T-helper 17 cell (primary cell): Measurements from ENCODE around the gene GPR15LG. TPM values are rescaled to one million over a fixed set of nuclear protein-coding genes. Genes with fewer than 3 reads are reported as not detected.

Experiments
- ATAC-seq: fragments of 150-1000 bp; cut with Tn5 transposase; 2 replicates; pipeline ENCODE4 v1.10.0; 2021; ENCODE audit warnings: mild to moderate bottlenecking, moderate library complexity
- DNase-seq, 3 donors: peaks; one replicate each; pipeline versions ENCODE4 v3.0.0 to v3.0.0-alpha.2; 2020 to 2021
- H3K9me3 ChIP-seq: one replicate; pipeline ENCODE4 v1.7.0; 2013; ENCODE audit warnings: low read length, mild to moderate bottlenecking; ENCODE audit not compliant: control insufficient read depth, poor library complexity, severe bottlenecking
- H3K27ac Mint-ChIP-seq: one replicate; pipeline ENCODE4 v1.8.0; 2022; ENCODE audit warnings: mild to moderate bottlenecking, moderate library complexity, mixed read lengths
- H3K27me3 Mint-ChIP-seq: one replicate; pipeline ENCODE4 v1.8.0; 2022; ENCODE audit warnings: mixed read lengths
- H3K36me3 Mint-ChIP-seq: one replicate; pipeline ENCODE4 v1.8.0; 2022; ENCODE audit warnings: low read depth, mixed read lengths
- H3K4me1 Mint-ChIP-seq: one replicate; pipeline ENCODE4 v1.8.0; 2022; ENCODE audit warnings: mild to moderate bottlenecking, mixed read lengths
- H3K4me3 Mint-ChIP-seq: one replicate; pipeline ENCODE4 v1.8.0; 2022; ENCODE audit warnings: mild to moderate bottlenecking, moderate library complexity, mixed read lengths
- total RNA-seq, 4 donors: library from RNA in 2 of 4; stranded (reverse) in 2 of 4; gene quantifications; one replicate each; pipeline ENCODE4 v1.2.3 and lab custom pipeline; 2022 to 2026

The GPR15LG gene
- total RNA-seq, 2 donors from 2014 or later, result not detected

DNA sequence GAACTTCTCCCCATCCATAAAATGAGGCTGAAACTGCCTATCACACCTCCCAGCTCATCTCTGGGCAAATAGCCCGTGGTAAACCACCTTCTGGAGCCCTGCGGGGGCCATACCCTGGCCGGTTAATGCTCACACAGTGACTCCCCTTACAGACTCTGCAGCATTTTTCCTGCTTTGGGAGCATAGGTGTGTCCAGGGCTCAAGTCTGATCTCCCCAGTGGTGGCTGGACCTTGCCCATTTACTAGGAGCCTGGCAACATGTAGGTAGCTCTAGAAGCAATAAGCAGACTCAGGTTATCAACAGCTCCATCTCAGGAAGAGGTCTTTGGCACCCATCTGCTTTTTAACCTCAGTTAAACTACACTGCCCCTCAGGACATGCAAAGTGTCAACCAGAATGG, 15.2 kb downstream of the GPR15LG start:
- H3K27me3 Mint-ChIP-seq, result peaks cover 20% of the 10 kb centered on the region
- no peak overlapping the region for H3K27ac Mint-ChIP-seq
- peaks cover 13% of the 10 kb centered on the region for H3K4me1 Mint-ChIP-seq
- H3K36me3 Mint-ChIP-seq, result no peaks in the 10 kb centered on the region
- ATAC-seq (no peak), DNase-seq (no peak)
- no peaks in the 10 kb centered on the region for H3K9me3 ChIP-seq
- H3K4me3 Mint-ChIP-seq, result no peak overlapping the region

GRCh38 chr10:84190621-84191020, 17.0 kb downstream of the GPR15LG start:
- H3K27me3 Mint-ChIP-seq, result peaks cover 26% of the 10 kb centered on the region
- no peaks in the 10 kb centered on the region for H3K36me3 Mint-ChIP-seq
- no peaks in the 10 kb centered on the region for H3K9me3 ChIP-seq
- ATAC-seq (peak; percentile 8), DNase-seq (no peak)
- peaks cover 13% of the 10 kb centered on the region for H3K4me1 Mint-ChIP-seq
- H3K4me3 Mint-ChIP-seq, result no peak overlapping the region
- H3K27ac Mint-ChIP-seq, result no peak overlapping the region

DNA sequence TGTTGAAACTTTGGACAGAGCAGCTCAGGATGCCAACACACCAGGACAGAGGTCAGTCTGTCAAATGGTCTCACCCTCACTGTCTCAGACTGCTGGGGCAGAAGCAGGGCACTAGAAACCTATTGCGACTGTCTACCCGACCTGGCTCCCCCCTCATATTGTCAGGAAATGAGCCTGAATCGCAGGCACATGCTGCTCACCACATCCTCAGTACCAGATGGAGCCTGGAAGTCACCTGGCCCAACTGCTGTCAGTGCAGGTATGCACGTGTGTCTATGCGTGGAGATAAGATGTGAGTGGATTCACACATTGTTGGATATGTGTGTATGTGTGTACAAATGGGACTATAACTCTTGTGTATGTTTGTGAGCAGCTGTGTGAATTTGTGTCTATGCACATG, 17.5 kb downstream of the GPR15LG start:
- H3K4me1 Mint-ChIP-seq, result peaks cover 13% of the 10 kb centered on the region
- H3K27me3 Mint-ChIP-seq, result peaks cover 30% of the 10 kb centered on the region
- ATAC-seq, result peak; percentile 78
- no peaks in the 10 kb centered on the region for H3K9me3 ChIP-seq
- H3K4me3 Mint-ChIP-seq, result peak overlapping the region; percentile 43
- DNase-seq, result no peak
- no peaks in the 10 kb centered on the region for H3K36me3 Mint-ChIP-seq
- no peak overlapping the region for H3K27ac Mint-ChIP-seq

DNA sequence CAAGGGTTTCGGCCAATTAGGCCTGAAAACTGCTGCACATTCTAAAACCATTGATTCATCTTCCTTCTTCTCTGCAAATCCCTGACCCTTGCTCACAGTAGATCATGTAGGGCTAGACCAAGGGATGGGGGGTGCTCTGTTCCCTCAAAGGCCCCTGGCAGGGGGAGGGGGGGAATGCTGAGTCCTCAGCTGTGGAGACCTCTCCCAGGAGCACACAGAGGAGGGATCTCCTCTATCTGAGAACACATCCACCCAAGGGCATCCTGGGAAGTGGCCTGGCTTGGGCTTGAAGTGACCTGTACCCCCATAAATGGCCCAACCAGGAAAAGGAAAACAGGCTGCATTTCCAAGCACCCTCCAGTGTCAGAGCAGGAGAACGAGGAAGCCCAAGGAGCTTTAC, 19.7 kb downstream of the GPR15LG start:
- H3K4me3 Mint-ChIP-seq, result peak overlapping the region; percentile 57
- no peak overlapping the region for H3K27ac Mint-ChIP-seq
- H3K36me3 Mint-ChIP-seq, result peaks cover 4% of the 10 kb centered on the region
- H3K9me3 ChIP-seq, result no peaks in the 10 kb centered on the region
- peaks cover 53% of the 10 kb centered on the region for H3K27me3 Mint-ChIP-seq
- H3K4me1 Mint-ChIP-seq, result peaks cover 14% of the 10 kb centered on the region
- ATAC-seq (no peak), DNase-seq (no peak)

GRCh38 chr10:84193846-84194423, 20.3 kb downstream of the GPR15LG start:
- DNase-seq (no peak), ATAC-seq (no peak)
- Mint-ChIP-seq H3K36me3 (peaks cover 8% of the 10 kb centered on the region), H3K4me1 (peaks cover 17% of the 10 kb centered on the region), H3K4me3 (peak overlapping the region; percentile 31), H3K27me3 (peaks cover 57% of the 10 kb centered on the region), H3K27ac (no peak overlapping the region)
- no peaks in the 10 kb centered on the region for H3K9me3 ChIP-seq

GRCh38 chr10:84194424-84195043, 20.9 kb downstream of the GPR15LG start, which contains the start of gene CDHR1:
Gene CDHR1, plus strand, starts transcription at chr10:84194537. Its CDS starts 224 bp downstream, at chr10:84194761.
- DNase-seq (peak in 1 of 3 donors; percentile 15), ATAC-seq (peak; percentile 67)
- H3K9me3 ChIP-seq, result no peaks in the 10 kb centered on the region
- Mint-ChIP-seq H3K27ac (no peak within 1 kb of the TSS), H3K27me3 (peaks cover 57% of the 10 kb centered on the region), H3K4me3 (peak within 1 kb of the TSS; percentile 57), H3K4me1 (peaks cover 17% of the 10 kb centered on the region), H3K36me3 (peaks cover 8% of the 10 kb centered on the region)

- H3K4me3 Mint-ChIP-seq, result peak overlapping the region; percentile 52
- no peaks in the 10 kb centered on the region for H3K9me3 ChIP-seq
- H3K27ac Mint-ChIP-seq, result peak overlapping the region; percentile 32
- peaks cover 8% of the 10 kb centered on the region for H3K36me3 Mint-ChIP-seq
- ATAC-seq (no peak), DNase-seq (no peak)
- H3K27me3 Mint-ChIP-seq, result peaks cover 58% of the 10 kb centered on the region
- peaks cover 18% of the 10 kb centered on the region for H3K4me1 Mint-ChIP-seq
These were observed 21.6 kb downstream of the GPR15LG start for GRCh38 chr10:84195044-84195830.

DNA sequence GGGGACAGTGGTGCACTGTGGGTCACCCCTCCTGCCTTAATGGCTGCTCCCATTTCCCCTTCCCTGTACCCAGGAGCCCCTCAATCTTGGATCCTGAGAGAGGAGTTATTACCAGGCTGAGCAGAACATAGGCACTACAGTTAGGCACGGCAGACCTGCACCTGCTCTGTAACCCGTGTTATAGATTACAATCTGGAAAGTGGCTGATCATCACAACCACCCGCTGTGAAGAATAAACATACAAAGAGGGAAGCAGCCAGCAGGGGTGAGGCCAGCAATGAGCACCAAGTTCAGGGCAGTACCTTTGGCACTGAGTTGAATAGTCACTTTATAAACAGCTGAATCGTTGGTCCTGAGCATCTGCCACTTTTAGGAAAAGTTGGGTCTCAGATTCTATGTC, 22.5 kb downstream of the GPR15LG start:
- DNase-seq (no peak), ATAC-seq (no peak)
- Mint-ChIP-seq H3K27ac (peak overlapping the region; percentile 32), H3K36me3 (peaks cover 8% of the 10 kb centered on the region), H3K4me1 (peaks cover 14% of the 10 kb centered on the region), H3K27me3 (peaks cover 60% of the 10 kb centered on the region), H3K4me3 (peak overlapping the region; percentile 45)
- no peaks in the 10 kb centered on the region for H3K9me3 ChIP-seq

GRCh38 chr10:84196941-84197340, 23.3 kb downstream of the GPR15LG start:
- no peaks in the 10 kb centered on the region for H3K9me3 ChIP-seq
- no peak for DNase-seq
- H3K4me1 Mint-ChIP-seq, result peaks cover 9% of the 10 kb centered on the region
- H3K27me3 Mint-ChIP-seq, result peaks cover 51% of the 10 kb centered on the region
- no peak for ATAC-seq
- no peak overlapping the region for H3K27ac Mint-ChIP-seq
- H3K4me3 Mint-ChIP-seq, result no peak overlapping the region
- H3K36me3 Mint-ChIP-seq, result peaks cover 8% of the 10 kb centered on the region

DNA sequence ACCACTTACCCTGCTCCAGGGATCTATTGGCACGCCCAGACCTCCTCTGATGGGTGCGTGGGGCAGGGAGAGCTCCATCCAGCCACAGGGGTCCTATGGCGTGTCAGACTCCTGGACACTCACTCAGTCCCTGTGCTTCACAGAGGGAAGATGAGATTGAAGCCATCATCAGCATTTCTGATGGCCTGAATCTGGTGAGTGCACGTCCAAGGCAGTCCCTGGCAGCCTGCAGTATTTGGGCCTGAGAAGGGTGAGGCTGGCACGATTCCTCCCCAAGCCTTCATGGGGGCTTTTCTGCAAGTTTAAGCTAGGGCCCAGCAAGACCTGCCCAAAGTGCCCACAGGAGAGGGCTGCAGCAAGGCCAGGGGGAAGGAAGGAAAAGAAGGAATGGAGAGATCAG, 24.0 kb downstream of the GPR15LG start:
- no peak overlapping the region for H3K4me3 Mint-ChIP-seq
- peaks cover 8% of the 10 kb centered on the region for H3K36me3 Mint-ChIP-seq
- DNase-seq, result no peak
- no peak for ATAC-seq
- H3K9me3 ChIP-seq, result no peaks in the 10 kb centered on the region
- peaks cover 54% of the 10 kb centered on the region for H3K27me3 Mint-ChIP-seq
- no peak overlapping the region for H3K27ac Mint-ChIP-seq
- peaks cover 7% of the 10 kb centered on the region for H3K4me1 Mint-ChIP-seq

DNA sequence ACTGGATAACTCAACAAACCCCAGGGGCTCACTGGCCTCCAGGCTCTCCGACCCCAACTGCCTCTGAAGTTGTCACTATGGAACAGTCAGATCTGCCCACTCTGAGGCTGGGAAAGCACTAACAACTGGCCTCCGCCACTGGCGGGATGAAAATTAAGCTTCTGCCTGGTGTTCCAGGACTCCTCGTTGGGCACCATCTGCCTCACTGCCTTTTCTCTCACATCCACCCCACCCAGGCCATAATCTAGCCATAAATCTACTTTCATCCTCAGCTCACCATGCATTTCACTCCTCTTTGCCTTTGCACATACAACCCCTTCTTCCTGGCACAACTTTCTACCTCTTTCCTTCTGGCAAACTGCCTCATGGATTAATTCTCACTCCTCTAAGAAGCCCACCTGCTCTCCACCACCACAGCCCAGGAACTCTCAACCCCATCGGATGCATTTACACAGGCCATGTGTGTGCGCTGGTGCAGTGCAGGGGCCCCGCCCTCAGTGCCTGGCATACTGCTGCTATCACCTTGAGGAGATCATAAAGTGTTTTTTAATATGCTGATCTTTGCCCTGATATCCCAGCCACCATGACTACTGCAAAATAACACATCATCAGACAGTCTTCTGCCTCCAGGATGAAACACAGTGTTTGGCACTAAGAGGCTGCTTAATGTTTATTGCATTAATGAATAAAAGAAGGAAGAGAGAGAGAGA, 24.8 kb downstream of the GPR15LG start:
- ATAC-seq, result no peak
- DNase-seq, result no peak
- Mint-ChIP-seq H3K4me1 (peaks cover 7% of the 10 kb centered on the region), H3K27ac (peak overlapping the region; percentile 56), H3K27me3 (peaks cover 53% of the 10 kb centered on the region), H3K36me3 (peaks cover 8% of the 10 kb centered on the region), H3K4me3 (no peak overlapping the region)
- H3K9me3 ChIP-seq, result no peaks in the 10 kb centered on the region

- no peaks in the 10 kb centered on the region for H3K9me3 ChIP-seq
- Mint-ChIP-seq H3K27me3 (peaks cover 42% of the 10 kb centered on the region), H3K36me3 (peaks cover 8% of the 10 kb centered on the region), H3K27ac (no peak overlapping the region), H3K4me1 (peaks cover 7% of the 10 kb centered on the region), H3K4me3 (no peak overlapping the region)
- ATAC-seq (no peak), DNase-seq (no peak)
These were observed 27.1 kb downstream of the GPR15LG start for GRCh38 chr10:84200537-84201243.
